Measurements from ENCODE around the gene GABBR1.

The GABBR1 gene

GRCh38 chr6:29632789-29633533 lies at the start of gene GABBR1:
TSS of gene GABBR1 (minus strand) at chr6:29633183. CDS start at chr6:29632385, 798 bp downstream.
- Histone ChIP-seq H3K9me3 (ENCODE audit: control insufficient read depth, insufficient read depth, low read depth, low read length) (no peaks in the 10 kb centered on the region), H3K4me1 (ENCODE audit: control insufficient read depth, insufficient read depth, low read length) (peaks cover 4% of the 10 kb centered on the region; the same call in 1 of the 2 replicates), H3K4me3 (ENCODE audit: low read depth, low read length) (peak within 1 kb of the TSS; percentile 77), H3K36me3 (ENCODE audit: control insufficient read depth in 2 of 2, insufficient read depth in 1 of 2, low read length in 2 of 2) (peaks cover 0 to 11% of the 10 kb centered on the region in 2 experiments; a peak in 1 of 3 replicates), H3K27ac (ENCODE audit: extremely low read depth, low read depth, low read length) (peak within 1 kb of the TSS; percentile 42; the same call in 1 of the 2 replicates)
- ChIA-PET CTCF (interaction anchor here (0.6 to 2.8 kb wide), 9 partner anchors 11 to 1003 kb away, joined by 3 to 32 read pairs (median 4); no protein-coding TSS in a partner anchor), POLR2A (interaction anchor here (0.5 to 2.2 kb wide), 15 partner anchors 9 to 743 kb away, joined by 3 to 34 read pairs (median 4); no protein-coding TSS in a partner anchor)
- TF ChIP-seq, protein P1, sequence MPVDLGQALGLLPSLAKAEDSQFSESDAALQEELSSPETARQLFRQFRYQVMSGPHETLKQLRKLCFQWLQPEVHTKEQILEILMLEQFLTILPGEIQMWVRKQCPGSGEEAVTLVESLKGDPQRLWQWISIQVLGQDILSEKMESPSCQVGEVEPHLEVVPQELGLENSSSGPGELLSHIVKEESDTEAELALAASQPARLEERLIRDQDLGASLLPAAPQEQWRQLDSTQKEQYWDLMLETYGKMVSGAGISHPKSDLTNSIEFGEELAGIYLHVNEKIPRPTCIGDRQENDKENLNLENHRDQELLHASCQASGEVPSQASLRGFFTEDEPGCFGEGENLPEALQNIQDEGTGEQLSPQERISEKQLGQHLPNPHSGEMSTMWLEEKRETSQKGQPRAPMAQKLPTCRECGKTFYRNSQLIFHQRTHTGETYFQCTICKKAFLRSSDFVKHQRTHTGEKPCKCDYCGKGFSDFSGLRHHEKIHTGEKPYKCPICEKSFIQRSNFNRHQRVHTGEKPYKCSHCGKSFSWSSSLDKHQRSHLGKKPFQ (tag by site-specific recombination; IDR thresholded peaks at IDR 0.05): no peak
- TF ChIP-seq ZNF202 (tag by site-specific recombination; IDR thresholded peaks at IDR 0.05; ENCODE audit: borderline replicate concordance) (no peak), ZNF311 (tag by site-specific recombination; IDR thresholded peaks at IDR 0.05; ENCODE audit: borderline replicate concordance) (no peak), PBX3 (CRISPR knock-in tag; IDR thresholded peaks at IDR 0.05) (no peak), ZNF37A (tag by site-specific recombination; IDR thresholded peaks at IDR 0.05) (no peak), ZNF48 (tag by site-specific recombination; IDR thresholded peaks at IDR 0.05) (no peak), GLI4 (tag by site-specific recombination; IDR thresholded peaks at IDR 0.05) (no peak), ZNF266 (tag by site-specific recombination; IDR thresholded peaks at IDR 0.05; ENCODE audit: low read depth) (no peak), ZNF140 (tag by site-specific recombination; IDR thresholded peaks at IDR 0.05) (no peak), ZNF121 (tag by site-specific recombination; IDR thresholded peaks at IDR 0.05) (no peak), ZNF768 (tag by site-specific recombination; IDR thresholded peaks at IDR 0.05) (no peak), MYNN (tag by site-specific recombination; IDR thresholded peaks at IDR 0.05; ENCODE audit: borderline replicate concordance) (no peak), ZNF473 (tag by site-specific recombination; IDR thresholded peaks at IDR 0.05) (no peak), ZNF777 (tag by site-specific recombination; IDR thresholded peaks at IDR 0.05; ENCODE audit: borderline replicate concordance) (peak; percentile 35; the same call in 1 of the 2 replicates), ZNF677 (tag by site-specific recombination; IDR thresholded peaks at IDR 0.05) (no peak), ZNF629 (tag by site-specific recombination; IDR thresholded peaks at IDR 0.05) (no peak), HOXA7 (CRISPR knock-in tag; IDR thresholded peaks at IDR 0.05; ENCODE audit: borderline replicate concordance) (no peak), REPIN1 (tag by site-specific recombination; IDR thresholded peaks at IDR 0.05; ENCODE audit: low read depth) (no peak), ZNF501 (tag by site-specific recombination; IDR thresholded peaks at IDR 0.05) (no peak), ZNF560 (tag by site-specific recombination; IDR thresholded peaks at IDR 0.05; ENCODE audit: borderline replicate concordance) (no peak), ZNF658 (tag by site-specific recombination; IDR thresholded peaks at IDR 0.05) (no peak), ZNF214 (tag by site-specific recombination; IDR thresholded peaks at IDR 0.05; ENCODE audit: borderline replicate concordance) (no peak), ZNF561 (tag by site-specific recombination; IDR thresholded peaks at IDR 0.05; ENCODE audit: borderline replicate concordance) (0 out of 2 replicates have a peak, but pooled peaks have one; percentile 35), ZNF426 (tag by site-specific recombination; IDR thresholded peaks at IDR 0.05) (no peak), ELK4 (IDR thresholded peaks at IDR 0.05; ENCODE audit: borderline replicate concordance, low read depth, low read length) (no peak), TRIM28 (IDR thresholded peaks at IDR 0.05; ENCODE audit: borderline replicate concordance, low read length) (no peak)
- TF ChIP-seq, protein P2, sequence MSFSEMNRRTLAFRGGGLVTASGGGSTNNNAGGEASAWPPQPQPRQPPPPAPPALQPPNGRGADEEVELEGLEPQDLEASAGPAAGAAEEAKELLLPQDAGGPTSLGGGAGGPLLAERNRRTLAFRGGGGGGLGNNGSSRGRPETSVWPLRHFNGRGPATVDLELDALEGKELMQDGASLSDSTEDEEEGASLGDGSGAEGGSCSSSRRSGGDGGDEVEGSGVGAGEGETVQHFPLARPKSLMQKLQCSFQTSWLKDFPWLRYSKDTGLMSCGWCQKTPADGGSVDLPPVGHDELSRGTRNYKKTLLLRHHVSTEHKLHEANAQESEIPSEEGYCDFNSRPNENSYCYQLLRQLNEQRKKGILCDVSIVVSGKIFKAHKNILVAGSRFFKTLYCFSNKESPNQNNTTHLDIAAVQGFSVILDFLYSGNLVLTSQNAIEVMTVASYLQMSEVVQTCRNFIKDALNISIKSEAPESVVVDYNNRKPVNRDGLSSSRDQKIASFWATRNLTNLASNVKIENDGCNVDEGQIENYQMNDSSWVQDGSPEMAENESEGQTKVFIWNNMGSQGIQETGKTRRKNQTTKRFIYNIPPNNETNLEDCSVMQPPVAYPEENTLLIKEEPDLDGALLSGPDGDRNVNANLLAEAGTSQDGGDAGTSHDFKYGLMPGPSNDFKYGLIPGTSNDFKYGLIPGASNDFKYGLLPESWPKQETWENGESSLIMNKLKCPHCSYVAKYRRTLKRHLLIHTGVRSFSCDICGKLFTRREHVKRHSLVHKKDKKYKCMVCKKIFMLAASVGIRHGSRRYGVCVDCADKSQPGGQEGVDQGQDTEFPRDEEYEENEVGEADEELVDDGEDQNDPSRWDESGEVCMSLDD (tag by site-specific recombination; IDR thresholded peaks at IDR 0.05): peak; percentile 94; the same call in 1 of the 2 replicates
- TF ChIP-seq, protein P3, sequence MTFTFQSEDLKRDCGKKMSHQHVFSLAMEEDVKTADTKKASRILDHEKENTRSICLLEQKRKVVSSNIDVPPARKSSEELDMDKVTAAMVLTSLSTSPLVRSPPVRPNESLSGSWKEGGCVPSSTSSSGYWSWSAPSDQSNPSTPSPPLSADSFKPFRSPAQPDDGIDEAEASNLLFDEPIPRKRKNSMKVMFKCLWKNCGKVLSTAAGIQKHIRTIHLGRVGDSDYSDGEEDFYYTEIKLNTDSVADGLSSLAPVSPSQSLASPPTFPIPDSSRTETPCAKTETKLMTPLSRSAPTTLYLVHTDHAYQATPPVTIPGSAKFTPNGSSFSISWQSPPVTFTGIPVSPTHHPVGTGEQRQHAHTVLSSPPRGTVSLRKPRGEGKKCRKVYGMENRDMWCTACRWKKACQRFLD (tag by site-specific recombination; IDR thresholded peaks at IDR 0.05): no peak
- TF ChIP-seq, protein P4, sequence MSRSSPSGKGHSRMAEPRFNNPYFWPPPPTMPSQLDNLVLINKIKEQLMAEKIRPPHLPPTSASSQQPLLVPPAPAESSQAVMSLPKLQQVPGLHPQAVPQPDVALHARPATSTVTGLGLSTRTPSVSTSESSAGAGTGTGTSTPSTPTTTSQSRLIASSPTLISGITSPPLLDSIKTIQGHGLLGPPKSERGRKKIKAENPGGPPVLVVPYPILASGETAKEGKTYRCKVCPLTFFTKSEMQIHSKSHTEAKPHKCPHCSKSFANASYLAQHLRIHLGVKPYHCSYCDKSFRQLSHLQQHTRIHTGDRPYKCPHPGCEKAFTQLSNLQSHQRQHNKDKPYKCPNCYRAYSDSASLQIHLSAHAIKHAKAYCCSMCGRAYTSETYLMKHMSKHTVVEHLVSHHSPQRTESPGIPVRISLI (tag by site-specific recombination; IDR thresholded peaks at IDR 0.05): no peak

All from HEK293 (cell line).